Measurements from ENCODE around the gene CPPED1.
"Not testable (repeated sequence)": the region's sequence is repeated elsewhere in the genome, so short reads cannot be mapped to it uniquely, and the experiment has no call there.

The CPPED1 gene

DNA sequence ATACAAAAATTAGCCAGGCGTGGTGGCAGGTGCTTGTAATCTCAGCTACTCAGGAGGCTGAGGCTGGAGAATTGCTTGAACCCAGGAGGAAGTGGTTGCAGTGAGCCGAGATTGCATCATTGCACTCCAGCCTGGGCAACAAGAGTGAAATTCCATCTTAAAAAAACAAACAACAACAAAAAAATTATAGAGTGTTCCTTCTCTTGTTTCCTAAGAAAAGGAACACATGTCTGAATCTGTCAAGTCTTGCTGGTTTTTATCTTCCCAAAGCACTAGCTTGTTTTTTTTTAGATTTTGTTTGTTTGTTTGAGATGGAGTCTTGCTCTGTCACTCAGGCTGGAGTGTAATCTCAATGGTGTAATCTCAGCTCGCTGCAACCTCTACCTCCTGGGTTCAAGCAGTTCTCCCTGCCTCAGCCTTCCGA lies 13.1 kb upstream of the CPPED1 start:
- not testable (repeated sequence) for ATAC-seq (replicated peaks); H3K9me3 Mint-ChIP-seq; H3K27ac Mint-ChIP-seq; H3K4me1 Mint-ChIP-seq (ENCODE audit: low read depth in 2 of 2); H3K36me3 Mint-ChIP-seq (ENCODE audit: insufficient read depth); DNase-seq; H3K27me3 Mint-ChIP-seq; H3K4me3 Mint-ChIP-seq

DNA sequence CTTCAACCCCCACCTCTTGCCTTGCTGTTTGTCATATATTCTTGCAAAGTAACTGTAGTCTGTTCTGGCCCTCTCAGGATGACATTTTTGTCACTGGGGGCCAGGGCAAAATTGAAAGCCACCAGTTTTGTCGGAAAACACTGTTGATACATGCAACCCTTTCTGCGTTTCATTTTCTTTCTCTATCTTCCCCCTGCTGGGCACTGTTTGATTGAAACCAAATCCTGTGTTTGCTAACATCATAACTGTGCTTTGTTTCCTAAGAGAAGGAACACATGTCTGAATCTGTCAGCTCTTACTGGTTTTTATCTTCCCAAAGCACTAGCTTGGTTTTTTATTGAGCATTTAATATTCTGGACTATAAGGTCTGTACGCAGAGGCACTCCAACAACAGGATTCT lies 11.7 kb upstream of the CPPED1 start:
- peaks cover 4% of the 10 kb centered on the region in 2 donors for H3K4me1 Mint-ChIP-seq (ENCODE audit: low read depth in 2 of 2)
- no peak overlapping the region for H3K27ac Mint-ChIP-seq
- H3K9me3 Mint-ChIP-seq = peaks cover 0 to 3% of the 10 kb centered on the region in 2 donors
- H3K4me3 Mint-ChIP-seq = no peak overlapping the region
- no peaks in the 10 kb centered on the region for H3K36me3 Mint-ChIP-seq (ENCODE audit: insufficient read depth)
- ATAC-seq (replicated peaks) (no peak), DNase-seq (no peak)
- H3K27me3 Mint-ChIP-seq = peaks cover 9 to 14% of the 10 kb centered on the region in 2 donors

DNA sequence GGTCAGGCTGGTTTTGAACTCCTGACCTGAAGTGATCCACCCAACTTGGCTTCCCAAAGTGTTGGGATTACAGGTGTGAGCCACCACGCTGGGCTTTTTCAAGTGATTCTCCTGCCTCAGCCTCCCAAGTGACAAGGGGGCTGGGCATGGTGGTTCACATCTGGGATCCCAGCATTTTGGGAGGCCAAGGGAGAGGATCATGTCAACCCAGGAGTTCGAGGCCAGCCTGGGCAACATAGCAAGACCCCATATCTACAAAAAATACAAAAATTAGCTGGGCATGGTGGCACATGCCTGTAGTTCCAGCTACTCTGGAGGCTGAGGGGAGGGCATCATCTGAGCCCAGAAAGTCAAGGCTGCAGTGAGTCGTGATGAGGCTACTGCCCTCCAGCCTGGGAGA lies 10.0 kb upstream of the CPPED1 start:
- not testable (repeated sequence) for ATAC-seq (replicated peaks); DNase-seq; H3K36me3 Mint-ChIP-seq (ENCODE audit: insufficient read depth); H3K4me3 Mint-ChIP-seq; H3K4me1 Mint-ChIP-seq (ENCODE audit: low read depth in 2 of 2); H3K9me3 Mint-ChIP-seq; H3K27ac Mint-ChIP-seq
- H3K27me3 Mint-ChIP-seq = peaks cover 0 to 17% of the 10 kb centered on the region in 2 donors

DNA sequence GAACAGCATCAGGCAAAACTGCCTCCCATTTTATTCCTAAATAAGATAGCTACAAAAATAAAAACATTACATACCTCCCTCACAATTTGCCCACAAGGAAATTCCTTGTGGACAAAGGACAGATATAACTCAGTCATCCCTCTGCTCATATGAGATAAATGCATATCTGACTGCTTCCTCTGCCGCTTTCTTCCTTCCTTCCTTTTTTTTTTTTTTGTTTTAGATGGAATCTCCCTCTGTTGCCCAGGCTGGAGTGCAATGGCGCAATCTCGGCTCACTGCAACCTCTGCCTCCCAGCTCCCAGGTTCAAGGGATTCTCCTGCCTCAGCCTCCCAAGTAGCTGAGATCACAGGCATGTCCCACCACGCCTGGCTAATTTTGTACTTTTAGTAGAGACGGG lies 9.6 kb upstream of the CPPED1 start:
- not testable (repeated sequence) for H3K4me3 Mint-ChIP-seq; H3K9me3 Mint-ChIP-seq; ATAC-seq (replicated peaks); H3K4me1 Mint-ChIP-seq (ENCODE audit: low read depth in 2 of 2); H3K36me3 Mint-ChIP-seq (ENCODE audit: insufficient read depth); DNase-seq; H3K27ac Mint-ChIP-seq
- H3K27me3 Mint-ChIP-seq = peaks cover 4 to 21% of the 10 kb centered on the region in 2 donors

DNA sequence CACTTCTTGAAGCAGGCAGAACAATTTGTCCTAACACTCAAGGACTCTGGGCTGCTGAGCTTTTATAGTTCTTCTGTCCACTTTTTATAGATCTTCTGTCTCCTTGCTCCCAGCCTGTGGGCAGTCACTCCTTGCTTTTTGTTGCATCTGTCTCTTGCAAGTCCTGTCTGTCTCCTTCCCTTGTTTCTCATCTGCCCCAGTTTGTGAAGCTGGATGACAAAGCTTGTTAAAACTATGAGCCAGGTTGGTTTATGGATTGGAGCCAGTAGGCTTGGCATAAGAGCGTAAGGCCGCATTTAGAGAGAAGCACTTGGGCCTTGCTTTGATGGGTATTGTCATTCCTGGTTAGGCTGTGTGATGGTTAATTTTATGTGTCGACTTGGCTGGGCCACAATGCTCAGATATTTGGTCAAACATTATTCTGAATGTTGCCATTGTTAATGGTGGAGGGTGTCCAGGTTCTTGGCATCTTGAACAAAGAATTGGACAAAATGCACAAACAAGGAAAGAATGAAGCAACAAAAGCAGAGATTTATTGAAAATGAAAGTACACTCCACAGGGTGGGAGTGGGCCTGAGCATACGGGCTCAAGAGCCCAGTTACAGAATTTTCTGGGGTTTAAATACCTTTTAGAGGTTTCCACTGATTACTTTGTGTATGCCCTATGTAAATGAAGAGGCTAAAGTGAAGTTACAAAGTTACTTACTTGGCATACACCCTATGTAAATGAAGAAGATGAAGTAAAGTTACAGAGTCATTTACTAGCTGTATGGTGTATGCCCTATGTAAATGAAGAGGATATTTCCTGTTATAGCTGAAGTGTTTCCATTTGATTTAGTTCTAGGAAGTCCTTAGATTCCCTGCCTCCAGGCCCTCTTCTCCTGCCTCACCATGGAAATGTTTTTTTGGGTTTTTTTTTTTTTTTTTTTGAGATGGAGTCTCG lies 8.0 kb upstream of the CPPED1 start:
- H3K36me3 Mint-ChIP-seq (ENCODE audit: insufficient read depth) = no peaks in the 10 kb centered on the region
- H3K27ac Mint-ChIP-seq = no peak overlapping the region
- no peak for ATAC-seq (replicated peaks)
- H3K4me3 Mint-ChIP-seq = no peak overlapping the region
- no peaks in the 10 kb centered on the region for H3K4me1 Mint-ChIP-seq (ENCODE audit: low read depth in 2 of 2)
- no peak for DNase-seq
- H3K27me3 Mint-ChIP-seq = peaks cover 7 to 26% of the 10 kb centered on the region in 2 donors
- peaks cover 0 to 4% of the 10 kb centered on the region in 2 donors for H3K9me3 Mint-ChIP-seq

DNA sequence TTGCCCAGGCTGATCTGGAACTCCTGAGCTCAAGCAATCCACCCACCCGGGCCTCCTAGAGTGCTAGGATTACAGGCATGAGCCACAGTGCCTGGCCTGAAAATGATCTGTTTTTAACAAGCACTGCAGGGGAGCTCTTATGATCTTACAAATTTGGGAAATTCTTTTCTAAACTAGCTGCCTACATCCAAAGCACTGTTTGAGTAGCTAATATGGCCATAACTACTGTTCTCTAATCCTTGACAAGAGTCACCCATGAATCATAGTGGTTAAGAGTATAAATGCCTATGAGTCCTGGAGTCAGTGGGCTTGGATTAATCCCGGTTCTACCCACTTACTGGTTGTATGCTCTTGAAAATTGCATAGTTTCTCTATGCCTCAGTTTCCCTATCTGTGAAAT lies 1.4 kb upstream of the CPPED1 start:
- no peaks in the 10 kb centered on the region for H3K9me3 Mint-ChIP-seq
- ATAC-seq (replicated peaks) (no peak), DNase-seq (no peak)
- peaks cover 7 to 18% of the 10 kb centered on the region in 2 donors for H3K27me3 Mint-ChIP-seq
- peak overlapping the region; percentile 85 to 93 for H3K4me3 Mint-ChIP-seq
- H3K4me1 Mint-ChIP-seq (ENCODE audit: low read depth in 2 of 2) = peaks cover 21 to 26% of the 10 kb centered on the region in 2 donors
- no peak overlapping the region for H3K27ac Mint-ChIP-seq
- H3K36me3 Mint-ChIP-seq (ENCODE audit: insufficient read depth) = peaks cover 12% of the 10 kb centered on the region

DNA sequence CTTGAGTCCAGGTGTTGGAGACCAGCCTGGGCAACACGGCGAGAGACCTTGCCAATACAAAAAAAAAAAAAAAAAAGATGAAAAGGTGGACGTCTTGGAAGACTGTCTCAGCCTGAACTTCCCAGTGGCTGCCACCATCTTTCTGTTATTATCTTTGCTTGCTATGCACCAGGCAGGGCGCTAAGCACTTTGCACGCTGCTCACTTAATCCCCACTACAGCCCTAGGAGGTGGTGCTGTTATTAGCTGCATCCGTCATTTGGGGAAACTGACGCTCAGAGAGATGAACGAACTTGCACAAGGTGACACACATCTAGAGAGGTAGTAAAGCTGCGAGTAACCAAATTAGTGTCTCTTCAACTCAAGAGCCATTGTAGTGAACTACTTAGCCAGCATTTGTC lies 708 bp upstream of the CPPED1 start:
- Mint-ChIP-seq H3K4me3 (peak overlapping the region; percentile 85 to 93), H3K27ac (no peak overlapping the region), H3K36me3 (ENCODE audit: insufficient read depth) (peaks cover 12% of the 10 kb centered on the region), H3K27me3 (peaks cover 7 to 11% of the 10 kb centered on the region in 2 donors), H3K4me1 (ENCODE audit: low read depth in 2 of 2) (peaks cover 21 to 26% of the 10 kb centered on the region in 2 donors), H3K9me3 (no peaks in the 10 kb centered on the region)
- ATAC-seq (replicated peaks) (no peak), DNase-seq (no peak)

DNA sequence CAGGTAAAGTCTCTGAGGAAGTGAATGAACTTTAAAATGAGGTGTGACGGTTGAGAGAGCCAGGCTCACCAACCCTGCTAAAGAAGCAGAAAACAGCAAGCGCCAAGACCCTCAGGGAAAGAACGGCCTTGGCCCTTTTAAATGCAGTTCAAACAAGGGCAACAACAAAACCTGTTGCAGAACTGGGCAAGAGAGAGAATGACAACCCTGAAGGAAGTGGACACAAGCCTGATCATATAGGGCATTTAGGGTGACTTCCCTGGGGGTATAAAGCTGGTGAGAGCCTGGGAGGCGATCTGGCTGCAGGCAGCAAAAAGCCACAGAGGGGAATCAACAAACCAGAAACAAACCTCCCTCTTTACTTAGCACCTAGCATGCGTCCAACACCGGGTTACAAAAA lies 1.0 kb downstream of the CPPED1 start:
- peak overlapping the region; percentile 85 to 93 for H3K4me3 Mint-ChIP-seq
- peaks cover 12% of the 10 kb centered on the region for H3K36me3 Mint-ChIP-seq (ENCODE audit: insufficient read depth)
- H3K27ac Mint-ChIP-seq = peak overlapping the region; percentile 92 to 93
- H3K9me3 Mint-ChIP-seq = no peaks in the 10 kb centered on the region
- DNase-seq (no peak), ATAC-seq (replicated peaks) (no peak)
- H3K4me1 Mint-ChIP-seq (ENCODE audit: low read depth in 2 of 2) = peaks cover 21 to 26% of the 10 kb centered on the region in 2 donors
- H3K27me3 Mint-ChIP-seq = no peaks in the 10 kb centered on the region

DNA sequence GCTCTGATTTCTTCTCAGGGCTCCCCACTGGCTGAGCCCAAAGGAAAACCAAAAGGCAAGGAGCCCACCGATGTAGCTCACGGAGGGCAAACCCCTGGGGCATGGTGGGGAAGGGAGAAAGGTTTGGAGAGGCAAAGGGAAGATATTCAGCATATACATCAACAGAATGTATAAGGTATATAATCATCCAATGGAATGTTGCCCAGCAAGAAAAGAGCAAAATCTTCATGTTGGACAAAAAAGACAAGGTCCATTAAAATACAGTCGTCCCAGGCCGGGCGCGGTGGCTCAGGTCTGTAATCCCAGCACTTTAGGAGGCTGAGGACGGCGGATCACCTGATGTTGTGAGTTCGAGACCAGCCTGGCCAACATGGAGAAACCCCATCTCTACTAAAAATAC lies 1.6 kb downstream of the CPPED1 start:
- Mint-ChIP-seq H3K4me1 (ENCODE audit: low read depth in 2 of 2) (peaks cover 21 to 26% of the 10 kb centered on the region in 2 donors), H3K36me3 (ENCODE audit: insufficient read depth) (peaks cover 12% of the 10 kb centered on the region), H3K27ac (no peak overlapping the region), H3K9me3 (no peaks in the 10 kb centered on the region), H3K4me3 (peak overlapping the region; percentile 85 to 93), H3K27me3 (no peaks in the 10 kb centered on the region)
- DNase-seq (no peak), ATAC-seq (replicated peaks) (no peak)

DNA sequence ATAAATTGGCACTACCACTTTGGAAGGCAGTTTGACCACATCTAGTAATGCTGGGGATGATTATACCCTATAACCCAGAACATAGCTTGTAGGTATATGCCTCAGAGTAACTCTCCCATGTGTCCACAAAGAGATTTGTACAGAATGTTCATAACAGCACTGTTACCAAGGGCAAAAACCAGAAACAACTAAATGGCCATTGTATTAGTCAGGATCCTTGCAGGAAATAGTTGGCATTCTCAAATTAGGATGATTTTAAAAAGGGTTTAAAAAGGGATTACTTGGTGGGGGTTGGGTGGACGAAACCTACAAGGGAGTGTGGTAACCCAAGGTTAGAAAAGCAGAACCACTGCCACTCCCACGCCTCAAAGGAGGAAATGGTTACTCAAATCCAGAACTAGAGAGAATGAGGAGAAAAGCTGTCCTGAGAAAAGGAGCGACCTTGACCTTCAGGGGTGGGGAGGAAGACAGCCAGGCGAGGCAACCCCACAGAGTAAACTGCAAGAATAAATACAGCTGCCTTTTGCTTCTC lies 2.1 kb downstream of the CPPED1 start:
- Mint-ChIP-seq H3K4me1 (ENCODE audit: low read depth in 2 of 2) (peaks cover 21 to 26% of the 10 kb centered on the region in 2 donors), H3K27ac (no peak overlapping the region), H3K36me3 (ENCODE audit: insufficient read depth) (peaks cover 12% of the 10 kb centered on the region), H3K9me3 (no peaks in the 10 kb centered on the region), H3K4me3 (peak overlapping the region; percentile 85 to 93), H3K27me3 (no peaks in the 10 kb centered on the region)
- DNase-seq = no peak
- ATAC-seq (replicated peaks) = no peak

DNA sequence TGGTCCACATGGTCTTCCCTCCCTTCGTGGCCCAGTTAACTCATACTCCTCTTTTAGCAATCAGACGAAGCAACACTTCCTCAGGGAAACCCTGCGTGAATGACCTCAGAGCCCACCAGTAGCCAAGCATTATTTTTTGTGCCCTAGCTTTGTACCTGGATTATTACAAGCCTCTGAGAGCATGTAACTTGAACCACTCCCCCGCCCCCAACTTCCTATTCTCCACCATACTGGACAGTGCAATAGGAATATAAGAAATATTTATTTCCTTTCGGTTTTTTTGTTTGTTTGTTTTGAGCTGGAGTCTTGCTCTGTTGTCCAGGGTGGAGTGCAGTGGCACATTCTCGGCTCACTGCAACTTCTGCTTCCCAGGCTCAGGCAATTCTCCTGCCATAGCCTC lies 2.9 kb downstream of the CPPED1 start:
- Mint-ChIP-seq H3K36me3 (ENCODE audit: insufficient read depth) (peaks cover 12% of the 10 kb centered on the region), H3K27me3 (no peaks in the 10 kb centered on the region), H3K4me3 (no peak overlapping the region), H3K4me1 (ENCODE audit: low read depth in 2 of 2) (peaks cover 21 to 26% of the 10 kb centered on the region in 2 donors), H3K9me3 (no peaks in the 10 kb centered on the region), H3K27ac (no peak overlapping the region)
- ATAC-seq (replicated peaks) (no peak), DNase-seq (no peak)

DNA sequence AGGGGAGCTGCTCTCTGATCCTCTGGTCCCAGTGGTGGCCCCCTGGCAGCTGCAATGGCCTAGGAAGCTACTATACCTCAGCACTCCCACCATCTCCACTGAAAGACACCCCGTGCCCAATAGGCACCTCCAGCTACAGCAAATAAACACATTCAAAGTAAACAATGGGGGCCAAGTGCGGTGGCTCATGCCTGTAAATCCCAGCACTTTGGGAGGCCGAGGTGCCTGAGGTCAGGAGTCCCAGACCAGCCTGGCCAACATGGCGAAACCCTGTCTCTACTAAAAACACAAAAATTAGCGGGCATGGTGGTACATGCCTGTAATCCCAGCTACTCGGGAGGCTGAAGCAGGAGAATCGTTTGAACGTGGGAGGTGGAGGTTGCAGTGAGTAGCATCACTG lies 3.7 kb downstream of the CPPED1 start:
- not testable (repeated sequence) for H3K9me3 Mint-ChIP-seq; H3K27ac Mint-ChIP-seq; DNase-seq; ATAC-seq (replicated peaks); H3K4me3 Mint-ChIP-seq; H3K27me3 Mint-ChIP-seq
- peaks cover 21 to 26% of the 10 kb centered on the region in 2 donors for H3K4me1 Mint-ChIP-seq (ENCODE audit: low read depth in 2 of 2)
- peaks cover 12% of the 10 kb centered on the region for H3K36me3 Mint-ChIP-seq (ENCODE audit: insufficient read depth)

DNA sequence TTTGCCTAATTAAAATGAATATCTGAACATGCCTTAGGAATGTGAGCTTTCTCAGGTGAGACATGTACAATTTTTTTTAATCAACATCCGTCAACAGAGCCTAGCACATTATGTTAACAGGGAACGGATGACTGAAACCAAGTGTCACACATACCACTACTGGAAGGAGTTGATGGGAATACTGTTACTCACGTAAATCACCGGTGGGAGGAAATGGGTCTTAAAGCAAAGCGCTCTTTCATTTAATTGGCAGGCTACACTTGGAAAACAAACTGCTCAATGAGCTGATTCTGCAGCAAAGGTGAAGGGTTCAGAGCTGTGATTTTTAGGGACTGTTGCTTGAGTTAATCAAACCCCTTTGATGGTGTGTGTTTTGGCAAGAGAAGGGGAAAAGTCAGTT lies 4.8 kb downstream of the CPPED1 start:
- no peaks in the 10 kb centered on the region for H3K27me3 Mint-ChIP-seq
- H3K4me1 Mint-ChIP-seq (ENCODE audit: low read depth in 2 of 2) = peaks cover 16 to 19% of the 10 kb centered on the region in 2 donors
- ATAC-seq (replicated peaks) (no peak), DNase-seq (no peak)
- H3K4me3 Mint-ChIP-seq = no peak overlapping the region
- no peaks in the 10 kb centered on the region for H3K9me3 Mint-ChIP-seq
- H3K27ac Mint-ChIP-seq = no peak overlapping the region
- H3K36me3 Mint-ChIP-seq (ENCODE audit: insufficient read depth) = peaks cover 12% of the 10 kb centered on the region

DNA sequence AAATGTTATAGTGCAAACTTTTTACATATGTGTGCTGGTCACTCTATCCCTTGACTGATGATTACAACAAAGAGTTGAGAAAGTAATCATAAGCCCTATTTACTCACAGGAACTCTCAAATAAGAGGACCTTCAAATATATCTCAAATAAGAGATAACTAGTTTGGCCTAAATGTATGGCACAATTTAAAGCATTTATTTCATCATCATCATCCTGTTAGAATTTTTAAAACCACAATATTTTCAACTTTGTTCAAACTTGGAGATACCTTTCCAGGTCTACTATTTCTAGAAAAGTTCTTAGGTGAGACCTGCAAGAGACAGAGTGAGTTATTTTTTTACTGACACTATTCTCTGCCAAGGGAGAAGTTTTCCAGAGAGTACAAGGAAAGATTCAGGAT lies 5.5 kb downstream of the CPPED1 start:
- H3K36me3 Mint-ChIP-seq (ENCODE audit: insufficient read depth) = peaks cover 6% of the 10 kb centered on the region
- no peak overlapping the region for H3K4me3 Mint-ChIP-seq
- H3K27me3 Mint-ChIP-seq = no peaks in the 10 kb centered on the region
- H3K4me1 Mint-ChIP-seq (ENCODE audit: low read depth in 2 of 2) = peaks cover 15 to 18% of the 10 kb centered on the region in 2 donors
- H3K27ac Mint-ChIP-seq = no peak overlapping the region
- H3K9me3 Mint-ChIP-seq = no peaks in the 10 kb centered on the region
- DNase-seq = no peak
- no peak for ATAC-seq (replicated peaks)

All from effector memory CD8-positive, alpha-beta T cell (primary cell).